Esophagus muscularis mucosa (tissue), 4 donors: Measurements from ENCODE around the gene B3GALT4. TPM values are rescaled to one million over a fixed set of nuclear protein-coding genes. Genes with fewer than 3 reads are reported as not detected.

Source experiments
- DNase-seq: peaks from one replicate; pipeline ENCODE4 v3.0.0-alpha.2; 2017; ENCODE audit errors: extremely low spot score
- H3K27ac ChIP-seq, 4 donors: fragments of 200-600 bp; sonication (generic); replicated peaks in 1 of 4; 1 replicate in 3 of 4; 2 replicates in 1 of 4; pipeline ENCODE4 v1.5.1; 2016 to 2019; ENCODE audit warnings: mild to moderate bottlenecking in 1 of 4
- H3K27me3 ChIP-seq, 4 donors: fragments of 200-600 bp; sonication (generic); one replicate each; pipeline versions ENCODE4 v1.5.1 to v1.6.0; 2016 to 2019
- H3K36me3 ChIP-seq, 4 donors: fragments of 200-600 bp; sonication (generic); one replicate each; pipeline ENCODE4 v1.5.1; 2016 to 2019
- H3K4me1 ChIP-seq, 4 donors: fragments of 200-600 bp; sonication (generic); one replicate each; pipeline ENCODE4 v1.5.1; 2016 to 2019
- H3K4me3 ChIP-seq, 4 donors: fragments of 200-600 bp; sonication (generic); 1 replicate in 2 of 4; 2 replicates in 2 of 4; pipeline ENCODE4 v1.5.1; 2016 to 2019; ENCODE audit warnings: mild to moderate bottlenecking in 4 of 4, moderate library complexity in 1 of 4
- H3K9me3 ChIP-seq, 4 donors: fragments of 200-600 bp; sonication (generic); 1 replicate in 3 of 4; 2 replicates in 1 of 4; pipeline ENCODE4 v1.5.1; 2016 to 2019
- CTCF ChIP-seq, 3 experiments: fragments of 200-600 bp in 2 of 3; fragments of 450-650 bp in 1 of 3; sonication (generic) in 2 of 3; IDR thresholded peaks; one replicate each; pipeline ENCODE4 v1.5.1; 2017 to 2019; ENCODE audit warnings: antibody characterized with exemption in 3 of 3, mild to moderate bottlenecking in 2 of 3, moderate library complexity in 1 of 3
- EP300 ChIP-seq: sonication (generic); formaldehyde crosslinking; IDR thresholded peaks from one replicate; pipeline ENCODE4 v1.6.1; 2017; ENCODE audit warnings: antibody characterized with exemption
- POLR2A ChIP-seq: fragments of 450-650 bp; IDR thresholded peaks from one replicate; pipeline ENCODE4 v1.6.1; 2017; ENCODE audit warnings: antibody characterized with exemption, moderate library complexity, mild to moderate bottlenecking, low read depth
- POLR2AphosphoS5 ChIP-seq, 2 donors: sonication (generic); formaldehyde crosslinking; IDR thresholded peaks; one replicate each; pipeline ENCODE4 v1.6.1; 2017; ENCODE audit warnings: antibody characterized with exemption in 2 of 2
- WGBS: methylation state at CpG from one replicate; pipeline ENCODE4 v1.1.5; 2018; 5-methylcytosine and 5-hydroxymethylcytosine counted together
- intact Hi-C: fragments of 100-400 bp; cut with DNase I; formaldehyde crosslinking; loops from one replicate; pipeline ENCODE4 v1.15.1; 2023
- total RNA-seq, 4 donors: library from RNA; depleted of rRNA; stranded (reverse); fragments of >200 nt; gene quantifications; one replicate each; pipeline versions ENCODE4 v1.1.0 to v1.2.1, GENCODE V29; 2016

The B3GALT4 gene
- total RNA-seq, 4 donors from 2014 or later: 13.1 to 26.8 (median 24.2) TPM

- TF ChIP-seq POLR2A: no peak
- TF ChIP-seq EP300: no peak
- TF ChIP-seq POLR2AphosphoS5 (IDR thresholded peaks at IDR 0.05): no peak
- no peak for TF ChIP-seq CTCF (IDR thresholded peaks at IDR 0.05)
- Histone ChIP-seq H3K36me3 (peaks cover 36 to 74% (median 70%) of the 10 kb centered on the region in 4 donors), H3K27me3 (no peaks in the 10 kb centered on the region), H3K4me1 (peaks cover 20 to 43% (median 29%) of the 10 kb centered on the region in 4 donors), H3K4me3 (peak overlapping the region in 3 of 4 donors; percentile 62 to 75 (median 75)), H3K27ac (no peak overlapping the region), H3K9me3 (no peaks in the 10 kb centered on the region)
- DNase-seq: no peak
- intact Hi-C loops: no loop called here
- WGBS: 67% methylated on average over 7 of the region's 7 CpGs
Measured at GRCh38 chr6:33290459-33290858, 13.5 kb downstream of the B3GALT4 start.

GRCh38 chr6:33292996-33293682 is 16.2 kb downstream of the B3GALT4 start:
- intact Hi-C loops: no loop called here
- Histone ChIP-seq H3K9me3 (no peaks in the 10 kb centered on the region), H3K27ac (no peak overlapping the region), H3K27me3 (no peaks in the 10 kb centered on the region), H3K4me3 (no peak overlapping the region), H3K4me1 (peaks cover 27 to 53% (median 37%) of the 10 kb centered on the region in 4 donors), H3K36me3 (peaks cover 25 to 66% (median 61%) of the 10 kb centered on the region in 4 donors)
- no peak for TF ChIP-seq POLR2A
- TF ChIP-seq EP300: no peak
- TF ChIP-seq POLR2AphosphoS5 (IDR thresholded peaks at IDR 0.05): no peak
- TF ChIP-seq CTCF (IDR thresholded peaks at IDR 0.05): no peak
- WGBS: 84% methylated on average over 16 of the region's 16 CpGs
- no peak for DNase-seq

- H3K27me3 ChIP-seq: no peaks in the 10 kb centered on the region
- WGBS: 53% methylated on average over 10 of the region's 10 CpGs
- intact Hi-C loops: no loop called here
- peaks cover 23 to 51% (median 31%) of the 10 kb centered on the region in 4 donors for H3K4me1 ChIP-seq
- no peak for DNase-seq
- TF ChIP-seq POLR2AphosphoS5 (IDR thresholded peaks at IDR 0.05) (no peak), CTCF (IDR thresholded peaks at IDR 0.05) (no peak), EP300 (no peak), POLR2A (no peak)
- H3K4me3 ChIP-seq: no peak overlapping the region
- H3K27ac ChIP-seq: no peak overlapping the region
- peaks cover 25 to 66% (median 61%) of the 10 kb centered on the region in 4 donors for H3K36me3 ChIP-seq
- H3K9me3 ChIP-seq: no peaks in the 10 kb centered on the region
Measured at GRCh38 chr6:33294086-33294823, 17.3 kb downstream of the B3GALT4 start.

GRCh38 chr6:33295621-33296369 is 18.9 kb downstream of the B3GALT4 start:
- no peak for DNase-seq
- peaks cover 21 to 50% (median 31%) of the 10 kb centered on the region in 4 donors for H3K4me1 ChIP-seq
- intact Hi-C loops: no loop called here
- no peak for TF ChIP-seq CTCF (IDR thresholded peaks at IDR 0.05)
- TF ChIP-seq POLR2A: no peak
- TF ChIP-seq EP300: no peak
- TF ChIP-seq POLR2AphosphoS5 (IDR thresholded peaks at IDR 0.05): no peak
- no peaks in the 10 kb centered on the region for H3K9me3 ChIP-seq
- H3K4me3 ChIP-seq: no peak overlapping the region
- 82% methylated on average over 14 of the region's 15 CpGs for WGBS
- no peaks in the 10 kb centered on the region for H3K27me3 ChIP-seq
- H3K27ac ChIP-seq: no peak overlapping the region
- peaks cover 25 to 64% (median 58%) of the 10 kb centered on the region in 4 donors for H3K36me3 ChIP-seq
